ENCODE measurements around the gene SRBD1. TPM values are rescaled to one million over a fixed set of nuclear protein-coding genes. Genes with fewer than 3 reads are reported as not detected.

The SRBD1 gene
- total RNA-seq, 2 donors from 2014 or later, result 17.6 to 25.4 TPM

DNA sequence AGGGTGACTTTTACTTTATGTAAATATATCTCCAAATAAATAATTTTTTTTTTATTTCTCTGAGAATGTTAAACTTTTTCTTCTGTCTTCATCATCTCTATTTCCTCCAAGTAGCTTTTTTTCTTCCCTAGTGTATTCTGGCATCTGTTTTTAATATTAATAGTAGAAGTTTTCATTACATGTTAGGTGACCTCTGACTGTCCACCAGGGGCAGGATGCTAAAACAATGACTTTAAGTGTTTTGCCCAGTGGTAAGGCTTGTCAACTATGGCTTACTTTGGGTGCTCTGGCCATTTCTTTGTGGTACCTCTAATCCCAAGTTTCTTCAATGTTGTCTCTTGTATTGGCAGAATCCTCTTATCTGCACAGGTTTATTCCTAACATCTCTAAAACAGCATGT lies 127.1 kb downstream of the SRBD1 start:
- no peaks in the 10 kb centered on the region for H3K27me3 Mint-ChIP-seq
- no peak for ATAC-seq
- H3K27ac Mint-ChIP-seq, result no peak overlapping the region
- peaks cover 10% of the 10 kb centered on the region for H3K36me3 Mint-ChIP-seq
- no peaks in the 10 kb centered on the region for H3K9me3 Mint-ChIP-seq
- H3K4me3 Mint-ChIP-seq, result no peak overlapping the region
- DNase-seq (ENCODE audit: low spot score), result no peak
- peaks cover 0 to 2% of the 10 kb centered on the region in 2 donors for H3K4me1 Mint-ChIP-seq (ENCODE audit: low read depth in 2 of 2)

GRCh38 chr2:45477546-45477945 lies 133.5 kb downstream of the SRBD1 start:
- ATAC-seq, result no peak
- Mint-ChIP-seq H3K27me3 (no peaks in the 10 kb centered on the region), H3K4me1 (ENCODE audit: low read depth in 2 of 2) (no peaks in the 10 kb centered on the region), H3K4me3 (no peak overlapping the region), H3K27ac (no peak overlapping the region), H3K36me3 (peaks cover 25% of the 10 kb centered on the region), H3K9me3 (no peaks in the 10 kb centered on the region)
- DNase-seq (ENCODE audit: low spot score), result no peak

- Mint-ChIP-seq H3K27me3 (no peaks in the 10 kb centered on the region), H3K9me3 (no peaks in the 10 kb centered on the region), H3K27ac (no peak overlapping the region), H3K4me1 (ENCODE audit: low read depth in 2 of 2) (peaks cover 6% of the 10 kb centered on the region in 2 donors), H3K36me3 (peaks cover 10% of the 10 kb centered on the region), H3K4me3 (no peak overlapping the region)
- no peak for ATAC-seq
- DNase-seq (ENCODE audit: low spot score), result no peak
These were observed 140.5 kb downstream of the SRBD1 start for GRCh38 chr2:45470531-45470930.

DNA sequence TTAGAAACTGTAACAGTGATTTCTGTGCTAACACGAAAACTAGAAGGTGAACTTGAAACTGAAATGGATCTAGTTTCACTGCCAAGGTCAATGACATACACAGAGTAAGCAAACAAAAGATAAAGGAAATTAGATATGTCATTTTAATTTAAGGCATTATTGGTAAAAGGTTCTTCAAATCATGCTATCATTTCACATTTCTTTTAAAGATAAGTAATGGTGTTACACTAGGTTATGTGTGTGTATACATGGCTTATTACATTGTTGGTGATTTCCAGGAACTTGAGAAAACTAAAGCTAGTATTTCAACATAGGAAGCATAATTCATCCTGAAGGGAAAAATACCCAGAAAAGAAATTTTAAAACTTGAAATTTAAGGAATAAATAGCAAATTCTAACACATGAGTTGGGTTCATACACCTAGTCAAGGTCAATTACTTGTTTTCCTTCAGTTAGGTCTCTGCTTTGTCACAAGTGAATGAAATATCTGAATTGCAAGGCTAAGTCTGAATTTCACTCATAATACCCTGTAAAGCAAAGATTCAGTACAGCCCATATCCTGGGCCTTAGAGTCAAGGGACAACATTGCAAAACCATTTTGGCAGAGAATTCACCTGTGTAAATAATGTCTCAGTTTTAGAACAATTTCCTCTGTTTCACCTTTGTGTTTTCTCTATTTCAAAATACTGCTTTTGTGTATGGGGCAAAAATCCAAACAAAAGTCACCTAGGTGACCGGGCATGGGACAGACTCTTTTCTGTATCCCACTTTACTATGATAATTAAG lies 141.6 kb downstream of the SRBD1 start:
- ATAC-seq, result no peak
- H3K4me1 Mint-ChIP-seq (ENCODE audit: low read depth in 2 of 2), result peaks cover 6% of the 10 kb centered on the region in 2 donors

GRCh38 chr2:45468279-45468678 lies 142.8 kb downstream of the SRBD1 start:
- H3K36me3 Mint-ChIP-seq, result no peaks in the 10 kb centered on the region
- DNase-seq (ENCODE audit: low spot score) (no peak), ATAC-seq (no peak)
- H3K4me3 Mint-ChIP-seq, result no peak overlapping the region
- no peaks in the 10 kb centered on the region for H3K9me3 Mint-ChIP-seq
- no peaks in the 10 kb centered on the region for H3K27me3 Mint-ChIP-seq
- peaks cover 9 to 10% of the 10 kb centered on the region in 2 donors for H3K4me1 Mint-ChIP-seq (ENCODE audit: low read depth in 2 of 2)
- H3K27ac Mint-ChIP-seq, result no peak overlapping the region

More for the DNA sequence above, 141.6 kb downstream of the SRBD1 start:
- H3K9me3 Mint-ChIP-seq, result no peaks in the 10 kb centered on the region
- DNase-seq (ENCODE audit: low spot score), result no peak
- no peak overlapping the region for H3K27ac Mint-ChIP-seq
- H3K4me3 Mint-ChIP-seq, result no peak overlapping the region
- no peaks in the 10 kb centered on the region for H3K27me3 Mint-ChIP-seq
- peaks cover 5% of the 10 kb centered on the region for H3K36me3 Mint-ChIP-seq

GRCh38 chr2:45466053-45466452 lies 145.0 kb downstream of the SRBD1 start:
- no peaks in the 10 kb centered on the region for H3K9me3 Mint-ChIP-seq
- H3K36me3 Mint-ChIP-seq, result peaks cover 2% of the 10 kb centered on the region
- H3K27ac Mint-ChIP-seq, result no peak overlapping the region
- no peak overlapping the region for H3K4me3 Mint-ChIP-seq
- DNase-seq (ENCODE audit: low spot score) (no peak), ATAC-seq (no peak)
- H3K27me3 Mint-ChIP-seq, result no peaks in the 10 kb centered on the region
- peaks cover 12% of the 10 kb centered on the region in 2 donors for H3K4me1 Mint-ChIP-seq (ENCODE audit: low read depth in 2 of 2)

- H3K4me1 Mint-ChIP-seq (ENCODE audit: low read depth in 2 of 2), result peaks cover 7 to 9% of the 10 kb centered on the region in 2 donors
- H3K9me3 Mint-ChIP-seq, result no peaks in the 10 kb centered on the region
These were observed 150.2 kb downstream of the SRBD1 start for GRCh38 chr2:45460825-45461224.

DNA sequence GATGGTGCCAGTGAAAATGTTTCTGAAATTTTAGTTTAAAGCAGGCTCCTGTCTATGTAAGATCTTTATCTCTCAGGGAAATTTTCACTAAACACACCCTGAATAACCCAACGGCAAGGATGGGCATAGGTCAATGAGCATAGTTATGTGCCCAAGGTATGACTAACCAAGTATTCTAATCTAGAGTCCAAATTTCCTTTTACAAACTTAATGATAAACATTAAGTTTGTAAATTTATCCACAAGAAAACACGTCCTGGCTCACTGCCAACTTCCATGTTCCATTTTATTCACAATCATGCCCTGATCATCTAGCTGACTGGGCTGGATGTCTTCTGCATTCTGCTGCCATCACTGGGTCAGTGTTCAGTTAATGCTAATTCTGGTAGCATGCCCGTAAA lies 151.2 kb downstream of the SRBD1 start:
- Mint-ChIP-seq H3K9me3 (no peaks in the 10 kb centered on the region), H3K4me3 (no peak overlapping the region), H3K4me1 (ENCODE audit: low read depth in 2 of 2) (peaks cover 7 to 9% of the 10 kb centered on the region in 2 donors), H3K27me3 (no peaks in the 10 kb centered on the region), H3K27ac (no peak overlapping the region), H3K36me3 (peaks cover 10% of the 10 kb centered on the region)
- DNase-seq (ENCODE audit: low spot score) (no peak), ATAC-seq (no peak)

More at GRCh38 chr2:45460825-45461224, 150.2 kb downstream of the SRBD1 start:
- H3K36me3 Mint-ChIP-seq, result peaks cover 10% of the 10 kb centered on the region
- no peak for ATAC-seq
- no peak overlapping the region for H3K27ac Mint-ChIP-seq
- DNase-seq (ENCODE audit: low spot score), result no peak
- H3K4me3 Mint-ChIP-seq, result no peak overlapping the region
- H3K27me3 Mint-ChIP-seq, result no peaks in the 10 kb centered on the region

GRCh38 chr2:45458909-45459563 lies 152.0 kb downstream of the SRBD1 start:
- Mint-ChIP-seq H3K4me1 (ENCODE audit: low read depth in 2 of 2) (peaks cover 5 to 9% of the 10 kb centered on the region in 2 donors), H3K4me3 (no peak overlapping the region), H3K9me3 (no peaks in the 10 kb centered on the region), H3K27ac (no peak overlapping the region), H3K27me3 (no peaks in the 10 kb centered on the region), H3K36me3 (peaks cover 10% of the 10 kb centered on the region)
- ATAC-seq (no peak), DNase-seq (ENCODE audit: low spot score) (no peak)

- H3K4me1 Mint-ChIP-seq (ENCODE audit: low read depth in 2 of 2), result peaks cover 4% of the 10 kb centered on the region in 2 donors
- H3K9me3 Mint-ChIP-seq, result no peaks in the 10 kb centered on the region
- DNase-seq (ENCODE audit: low spot score) (no peak), ATAC-seq (no peak)
- no peak overlapping the region for H3K27ac Mint-ChIP-seq
- no peak overlapping the region for H3K4me3 Mint-ChIP-seq
- peaks cover 10% of the 10 kb centered on the region for H3K36me3 Mint-ChIP-seq
- H3K27me3 Mint-ChIP-seq, result no peaks in the 10 kb centered on the region
These were observed 153.7 kb downstream of the SRBD1 start for GRCh38 chr2:45457211-45457945.

DNA sequence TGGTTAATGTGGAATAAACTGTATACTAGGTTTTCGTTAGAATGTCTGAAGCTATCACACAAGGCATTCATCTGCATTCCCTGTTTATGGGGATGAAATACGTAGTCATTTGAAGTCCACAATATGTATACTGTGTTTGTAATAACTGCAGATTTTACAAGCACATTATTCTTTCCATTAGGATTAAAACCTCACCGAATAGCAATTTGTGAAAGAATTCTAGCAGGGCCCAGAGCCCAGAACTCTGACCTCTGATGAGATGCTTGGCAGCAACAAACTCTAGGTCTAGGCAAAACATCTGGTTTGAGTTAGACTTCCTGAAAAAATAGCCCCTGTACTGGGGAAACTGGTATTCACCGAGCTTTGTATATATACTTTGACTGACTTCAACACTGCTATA lies 158.2 kb downstream of the SRBD1 start:
- ATAC-seq, result no peak
- Mint-ChIP-seq H3K4me3 (no peak overlapping the region), H3K36me3 (no peaks in the 10 kb centered on the region), H3K27me3 (no peaks in the 10 kb centered on the region), H3K4me1 (ENCODE audit: low read depth in 2 of 2) (no peaks in the 10 kb centered on the region), H3K9me3 (no peaks in the 10 kb centered on the region), H3K27ac (no peak overlapping the region)
- DNase-seq (ENCODE audit: low spot score), result no peak

DNA sequence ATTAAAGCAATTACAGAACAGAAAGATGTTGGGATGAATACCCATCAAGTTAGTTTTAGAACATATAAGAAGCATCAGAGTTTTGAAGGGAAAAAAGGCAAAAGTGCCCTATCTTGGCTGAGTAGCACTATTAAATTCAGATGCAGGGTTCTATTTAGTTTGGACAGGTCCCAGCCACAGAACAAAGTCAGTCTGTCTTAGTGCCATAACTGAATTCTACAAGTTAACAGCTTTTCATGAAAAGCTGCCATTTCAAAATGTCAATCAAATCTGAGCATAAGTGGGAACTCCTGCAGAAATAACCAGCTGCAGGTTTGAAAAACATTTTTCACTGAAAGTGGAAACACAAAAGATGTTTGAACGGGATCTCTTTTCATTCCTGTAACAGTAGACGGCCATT lies 160.4 kb downstream of the SRBD1 start:
- H3K4me1 Mint-ChIP-seq (ENCODE audit: low read depth in 2 of 2), result no peaks in the 10 kb centered on the region
- H3K27me3 Mint-ChIP-seq, result no peaks in the 10 kb centered on the region
- no peaks in the 10 kb centered on the region for H3K9me3 Mint-ChIP-seq
- no peak overlapping the region for H3K4me3 Mint-ChIP-seq
- no peaks in the 10 kb centered on the region for H3K36me3 Mint-ChIP-seq
- ATAC-seq (no peak), DNase-seq (ENCODE audit: low spot score) (no peak)
- no peak overlapping the region for H3K27ac Mint-ChIP-seq

DNA sequence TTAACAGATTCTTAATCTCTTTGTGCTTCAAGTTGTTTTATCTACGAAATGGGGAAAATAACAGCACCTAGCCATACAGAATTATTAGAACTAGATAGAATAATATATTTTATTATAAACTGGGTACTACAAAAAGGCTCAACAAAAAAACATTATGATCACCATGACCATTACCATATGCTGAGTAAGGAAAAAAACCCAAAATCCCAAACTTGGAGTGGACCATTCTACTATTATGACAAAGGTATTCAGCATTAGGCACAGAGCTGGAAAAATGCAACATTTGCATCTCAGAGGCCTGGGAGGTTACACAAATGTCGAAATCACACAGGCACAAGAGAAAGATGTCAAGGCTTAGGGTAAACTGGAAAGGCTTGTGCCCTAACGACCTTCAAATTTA lies 162.8 kb downstream of the SRBD1 start:
- ATAC-seq (no peak), DNase-seq (ENCODE audit: low spot score) (no peak)
- Mint-ChIP-seq H3K27me3 (no peaks in the 10 kb centered on the region), H3K27ac (no peak overlapping the region), H3K4me1 (ENCODE audit: low read depth in 2 of 2) (peaks cover 2 to 3% of the 10 kb centered on the region in 2 donors), H3K9me3 (no peaks in the 10 kb centered on the region), H3K36me3 (no peaks in the 10 kb centered on the region), H3K4me3 (no peak overlapping the region)

GRCh38 chr2:45446016-45446415 lies 165.1 kb downstream of the SRBD1 start:
- Mint-ChIP-seq H3K27ac (no peak overlapping the region), H3K36me3 (no peaks in the 10 kb centered on the region), H3K4me1 (ENCODE audit: low read depth in 2 of 2) (peaks cover 8% of the 10 kb centered on the region in 2 donors), H3K9me3 (no peaks in the 10 kb centered on the region), H3K27me3 (no peaks in the 10 kb centered on the region), H3K4me3 (no peak overlapping the region)
- no peak for ATAC-seq
- no peak for DNase-seq (ENCODE audit: low spot score)
